Measurements from ENCODE around the gene UGT1A7.
"Not testable (repeated sequence)": the region's sequence is repeated elsewhere in the genome, so short reads cannot be mapped to it uniquely, and the experiment has no call there.

The UGT1A7 gene

DNA sequence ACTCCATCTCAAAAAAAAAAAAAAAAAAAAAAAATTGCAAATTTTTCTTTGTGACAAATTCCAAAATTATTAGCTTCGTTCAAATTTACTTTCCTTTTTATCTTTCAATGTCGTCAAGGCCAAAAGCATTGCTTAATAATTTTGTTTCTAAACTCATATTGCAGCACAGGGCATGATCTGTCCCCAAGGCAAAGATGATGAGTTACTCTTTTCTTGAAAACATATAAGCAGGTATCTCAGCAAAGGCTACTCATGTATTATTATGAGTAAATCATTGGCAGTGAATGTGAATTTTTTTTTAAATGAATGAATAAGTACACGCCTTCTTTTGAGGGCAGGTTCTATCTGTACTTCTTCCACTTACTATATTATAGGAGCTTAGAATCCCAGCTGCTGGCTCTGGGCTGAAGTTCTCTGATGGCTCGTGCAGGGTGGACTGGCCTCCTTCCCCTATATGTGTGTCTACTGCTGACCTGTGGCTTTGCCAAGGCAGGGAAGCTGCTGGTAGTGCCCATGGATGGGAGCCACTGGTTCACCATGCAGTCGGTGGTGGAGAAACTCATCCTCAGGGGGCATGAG lies at the start of gene UGT1A7:
UGT1A7 (plus strand) TSS at position 381 of the 579 bp plus-strand sequence; CDS start at position 418, 37 bp downstream.
- no peak for FAIRE-seq
- no peak for DNase-seq (ENCODE audit: insufficient read length, low spot score)

DNA sequence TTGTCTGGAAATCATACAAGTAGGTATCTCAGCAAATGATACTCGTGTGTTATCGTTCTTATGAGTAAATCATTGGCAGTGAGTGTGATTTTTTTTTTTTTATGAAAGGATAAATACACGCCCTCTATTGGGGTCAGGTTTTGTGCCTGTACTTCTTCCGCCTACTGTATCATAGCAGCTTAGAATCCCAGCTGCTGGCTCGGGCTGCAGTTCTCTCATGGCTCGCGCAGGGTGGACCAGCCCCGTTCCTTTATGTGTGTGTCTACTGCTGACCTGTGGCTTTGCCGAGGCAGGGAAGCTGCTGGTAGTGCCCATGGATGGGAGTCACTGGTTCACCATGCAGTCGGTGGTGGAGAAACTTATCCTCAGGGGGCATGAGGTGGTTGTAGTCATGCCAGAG lies 45.4 kb upstream of the UGT1A7 start, which contains the start of gene UGT1A10:
UGT1A10 (plus strand) TSS at position 143 of the 400 bp plus-strand sequence; CDS start at position 218, 75 bp downstream.
- DNase-seq (ENCODE audit: insufficient read length, low spot score); FAIRE-seq: not testable (repeated sequence)

DNA sequence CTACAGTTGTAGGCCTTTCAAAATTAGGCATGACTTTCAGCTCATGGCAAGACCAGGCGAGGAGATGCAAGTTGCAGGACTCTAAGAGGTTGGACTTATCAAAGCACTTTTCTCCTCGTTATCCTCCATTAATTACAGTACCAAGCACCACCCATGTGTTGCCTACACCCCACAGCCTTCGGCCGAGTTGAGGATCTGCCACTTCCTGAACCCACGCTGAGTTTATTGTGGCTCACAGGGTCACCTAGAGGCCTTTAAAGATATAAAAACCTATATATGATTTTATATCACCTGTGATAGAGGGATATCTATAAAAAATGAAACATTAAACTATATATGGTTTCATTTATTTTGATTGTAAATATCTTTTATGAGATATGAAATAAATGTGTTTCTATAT lies 42.9 kb upstream of the UGT1A7 start:
- FAIRE-seq (no peak), DNase-seq (ENCODE audit: insufficient read length, low spot score) (no peak)

DNA sequence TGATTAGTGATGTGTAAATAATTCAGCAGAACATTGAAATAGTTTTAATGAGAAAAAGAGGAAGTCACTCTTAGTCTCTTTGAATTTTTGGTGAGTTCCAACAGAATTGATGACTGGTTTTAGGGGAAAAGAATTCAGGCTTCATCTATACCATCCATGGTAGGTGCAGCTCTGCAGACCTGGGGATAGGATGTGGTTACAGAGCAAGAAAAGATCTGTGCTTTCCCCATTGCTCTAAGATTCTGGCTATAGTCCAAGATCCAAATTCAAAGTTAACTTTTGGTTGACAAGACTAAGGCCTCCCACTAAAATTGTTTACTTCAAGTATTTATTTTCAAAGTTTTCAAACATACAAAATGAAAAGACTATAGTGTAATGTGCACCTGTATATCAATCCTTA lies 41.8 kb upstream of the UGT1A7 start:
- DNase-seq (ENCODE audit: insufficient read length, low spot score): no peak
- no peak for FAIRE-seq

DNA sequence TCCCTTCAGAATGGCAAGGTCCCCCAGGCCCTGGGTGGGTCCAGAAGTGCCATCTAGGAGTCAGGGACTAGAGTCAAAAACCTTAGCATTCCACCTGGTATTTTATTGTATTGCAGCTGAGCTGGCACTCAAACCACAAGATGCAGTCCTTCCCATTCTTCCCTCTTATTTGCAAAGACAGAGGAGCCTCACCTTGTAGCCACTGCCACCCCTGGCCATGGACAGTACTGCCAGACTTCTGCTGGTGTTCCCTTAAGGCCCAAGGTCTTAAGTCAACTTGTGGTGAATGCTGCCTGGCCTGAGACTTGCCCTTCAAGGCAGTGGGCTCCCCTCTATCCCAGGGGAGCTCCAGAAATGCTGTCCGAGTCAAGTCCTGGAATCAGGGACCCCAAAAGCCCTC lies 38.6 kb upstream of the UGT1A7 start:
- FAIRE-seq: no peak
- no peak for DNase-seq (ENCODE audit: insufficient read length, low spot score)

DNA sequence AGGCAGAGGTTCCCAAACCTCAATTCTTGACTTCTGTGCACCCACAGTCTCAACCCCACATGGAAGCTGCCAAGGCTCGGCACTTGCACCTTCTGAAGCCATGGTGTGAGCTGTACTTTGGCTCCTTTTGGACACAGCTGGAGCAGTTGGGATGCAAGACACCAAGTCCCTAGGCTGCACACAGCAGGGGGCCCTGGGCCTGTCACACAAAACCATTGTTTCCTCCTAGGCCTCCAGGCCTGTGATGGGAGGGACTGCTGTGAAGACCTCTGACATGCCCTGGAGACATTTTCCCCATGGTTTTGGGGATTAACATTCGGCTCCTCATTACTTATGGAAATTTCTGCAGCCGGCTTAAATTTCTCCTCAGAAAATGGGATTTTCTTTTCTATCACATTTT lies 35.7 kb upstream of the UGT1A7 start:
- not testable (repeated sequence) for FAIRE-seq; DNase-seq (ENCODE audit: insufficient read length, low spot score)

DNA sequence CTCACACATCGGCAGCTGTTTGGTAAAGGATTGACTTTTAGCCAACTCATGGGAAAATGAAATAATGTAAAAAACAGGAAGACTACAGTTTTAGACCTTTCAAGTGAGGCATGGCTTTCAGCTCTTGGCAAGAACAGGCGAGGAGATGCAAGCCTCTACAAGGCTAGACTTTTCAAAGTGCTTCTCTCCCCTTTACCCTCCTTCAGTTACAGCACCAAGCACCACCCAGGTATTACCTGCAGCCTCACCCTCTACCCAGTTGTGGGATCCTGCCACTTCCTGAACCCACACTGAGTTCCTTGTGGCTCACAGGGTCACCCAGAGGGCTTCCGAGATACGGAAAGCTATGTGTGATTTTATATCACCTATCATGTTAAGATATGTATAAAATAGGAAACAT lies 30.7 kb upstream of the UGT1A7 start:
- FAIRE-seq (no peak), DNase-seq (ENCODE audit: insufficient read length, low spot score) (no peak)

DNA sequence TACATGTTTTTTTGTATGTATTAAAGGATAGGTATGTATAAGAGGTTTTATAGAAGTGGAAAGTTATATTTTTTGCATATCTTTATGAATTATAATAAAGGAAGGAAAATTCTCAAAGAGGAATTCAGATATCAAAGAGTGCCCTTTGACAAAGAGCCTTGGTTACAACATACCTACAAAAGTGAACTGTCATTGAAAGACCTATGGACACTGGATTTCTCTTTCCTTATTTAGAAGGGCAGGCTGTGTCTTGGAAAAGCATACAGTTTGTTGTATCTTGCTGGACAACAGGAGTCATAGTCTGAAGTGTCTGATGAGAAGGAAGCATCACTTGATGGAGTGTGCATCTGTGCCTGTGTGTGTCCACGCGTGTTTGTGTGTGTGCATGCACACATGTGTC lies 30.3 kb upstream of the UGT1A7 start:
- FAIRE-seq (no peak), DNase-seq (ENCODE audit: insufficient read length, low spot score) (no peak)

DNA sequence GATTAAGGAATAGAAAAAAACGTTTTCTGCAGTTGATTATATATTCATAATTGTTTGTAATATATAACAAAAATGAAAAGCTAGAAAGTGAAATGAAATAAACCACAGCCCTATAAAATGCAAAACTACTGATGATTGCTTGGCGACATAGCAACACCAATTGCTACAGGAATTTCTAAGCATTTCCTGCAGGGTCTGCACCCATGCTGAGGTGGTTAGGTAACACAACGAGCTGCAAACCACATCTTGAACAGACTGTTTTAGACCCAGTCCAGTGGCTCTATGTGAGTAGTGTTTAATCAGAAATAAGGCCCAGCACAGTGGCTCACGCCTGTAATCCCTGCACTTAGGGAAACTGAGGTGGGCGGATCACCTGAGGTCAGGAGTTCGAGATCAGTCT lies 27.2 kb upstream of the UGT1A7 start:
- FAIRE-seq: no peak
- DNase-seq (ENCODE audit: insufficient read length, low spot score): no peak

DNA sequence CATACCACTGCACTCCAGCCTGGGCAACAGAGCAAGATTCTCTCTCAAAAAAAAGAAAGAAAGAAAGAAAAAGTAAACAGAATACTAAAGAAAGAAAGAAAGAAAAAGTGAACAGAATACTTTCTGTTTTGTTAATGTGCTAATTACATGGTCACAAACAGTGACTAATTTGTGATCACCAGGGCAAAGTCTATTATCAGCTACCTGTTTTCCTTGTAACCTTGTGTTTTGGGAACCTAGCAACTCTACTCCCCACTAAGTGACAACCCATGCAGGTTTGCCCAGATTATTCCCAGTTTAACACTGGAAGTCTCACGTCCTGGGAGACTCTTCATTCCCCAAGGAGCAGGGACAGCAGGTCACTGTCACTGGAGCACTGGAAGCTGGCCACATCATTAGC lies 26.7 kb upstream of the UGT1A7 start:
- DNase-seq (ENCODE audit: insufficient read length, low spot score) (no peak), FAIRE-seq (no peak)

DNA sequence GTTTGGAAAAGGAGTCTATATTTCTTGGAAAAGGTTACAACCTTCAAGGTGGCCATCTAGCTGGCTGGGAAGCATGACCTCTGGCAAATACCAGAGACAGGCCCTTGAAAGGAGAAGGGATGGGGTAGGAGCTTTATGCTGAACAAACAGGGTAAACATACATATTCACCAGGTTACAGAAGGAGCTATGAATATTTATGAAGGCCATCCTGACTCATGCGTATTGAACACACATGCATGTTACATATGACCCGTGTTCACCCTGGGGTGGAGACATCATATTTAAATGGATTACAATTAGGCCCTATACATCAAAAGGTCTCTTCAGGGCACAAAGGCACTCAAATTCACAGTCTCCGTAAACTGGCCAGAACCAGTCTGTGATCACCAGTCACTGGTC lies 25.8 kb upstream of the UGT1A7 start:
- peak; percentile 55 for FAIRE-seq
- not testable (repeated sequence) for DNase-seq (ENCODE audit: insufficient read length, low spot score)

DNA sequence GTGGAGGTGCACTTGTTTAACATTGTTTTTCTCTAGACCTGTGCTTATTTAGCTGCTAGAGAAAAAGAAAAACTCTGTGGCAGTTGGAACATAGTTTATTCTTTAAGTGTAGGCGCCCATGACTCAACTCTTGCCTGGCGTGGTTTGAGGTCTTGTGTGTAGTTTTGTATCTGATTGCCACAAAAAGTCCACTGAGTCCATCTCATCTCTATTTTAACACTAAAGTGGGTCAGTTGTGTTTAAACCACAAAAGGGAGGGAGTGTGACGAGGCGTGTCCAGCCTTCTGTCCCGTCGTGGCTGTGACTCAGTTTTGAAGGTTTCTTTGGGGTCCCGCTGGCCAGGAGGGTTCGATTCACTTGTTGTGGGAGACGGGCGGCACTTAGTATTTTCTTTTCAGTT lies 25.3 kb upstream of the UGT1A7 start:
- FAIRE-seq (peak; percentile 28), DNase-seq (ENCODE audit: insufficient read length, low spot score) (no peak)

DNA sequence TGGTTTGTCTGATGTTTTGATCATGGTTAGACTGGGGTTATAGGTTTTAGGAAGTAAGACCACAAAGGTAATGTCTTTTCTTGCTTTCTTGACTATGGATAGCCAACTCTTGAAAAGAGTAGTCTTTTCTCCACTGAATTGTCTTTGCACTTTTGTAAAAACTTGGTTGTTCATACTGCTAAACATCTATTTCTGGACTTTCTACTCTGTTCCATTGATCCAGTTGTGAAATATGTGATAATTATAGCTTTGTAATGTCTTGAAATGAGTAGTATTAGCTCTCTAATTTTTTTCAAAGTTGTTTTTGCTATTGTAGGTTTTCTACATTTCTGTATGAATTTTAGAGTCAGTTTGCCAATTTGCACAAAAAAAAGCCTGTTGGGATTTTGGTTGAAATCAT lies 23.1 kb upstream of the UGT1A7 start:
- FAIRE-seq: no peak
- DNase-seq (ENCODE audit: insufficient read length, low spot score): no peak

DNA sequence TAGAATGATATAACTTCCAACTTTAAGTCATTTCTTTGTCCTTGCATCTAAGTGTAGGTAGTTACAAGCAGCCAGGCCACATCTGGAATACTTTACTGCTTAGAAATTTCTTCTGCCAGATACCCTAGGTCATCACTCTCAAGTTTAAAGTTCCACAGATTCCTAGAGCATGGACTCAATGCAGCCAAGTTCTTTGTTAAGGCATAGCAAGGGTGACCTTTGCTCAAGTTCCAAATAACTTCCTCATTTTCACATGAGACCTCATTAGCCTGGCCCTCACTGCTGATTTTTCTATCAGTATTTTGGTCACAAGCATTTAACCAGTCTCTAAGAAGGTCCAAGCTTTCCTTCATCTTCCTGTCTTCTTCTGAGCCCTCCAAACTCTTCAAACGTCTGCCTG lies 17.8 kb upstream of the UGT1A7 start:
- no peak for FAIRE-seq
- no peak for DNase-seq (ENCODE audit: insufficient read length, low spot score)

DNA sequence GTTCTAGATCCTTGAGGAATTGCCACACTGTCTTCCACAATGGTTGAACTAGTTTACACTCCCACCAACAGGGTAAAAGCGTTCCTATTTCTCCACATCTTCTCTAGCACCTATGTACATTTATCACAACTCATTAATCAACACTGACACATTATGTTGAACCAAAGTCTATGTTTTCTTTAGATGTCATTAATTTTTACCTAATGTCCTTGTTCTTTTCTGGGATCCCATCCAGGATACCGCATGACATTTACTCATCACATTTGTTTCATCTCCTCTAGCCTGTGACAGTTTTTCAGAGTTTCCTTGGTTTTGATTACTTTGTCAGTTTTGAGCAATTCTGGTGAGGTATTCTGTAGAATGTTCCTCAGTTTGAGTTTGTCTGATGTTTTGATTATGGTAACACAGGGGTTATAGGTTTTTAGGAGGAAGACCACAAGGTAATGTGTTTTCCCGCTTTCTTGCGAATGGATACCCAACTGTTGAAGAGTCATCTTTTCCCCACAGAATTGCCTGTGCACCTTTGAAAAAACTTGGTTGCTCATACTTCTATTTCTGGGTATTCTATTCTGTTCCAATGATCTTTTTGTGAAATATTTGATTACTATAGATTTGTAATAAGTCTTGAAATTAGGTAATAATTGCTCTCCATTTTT lies 13.0 kb upstream of the UGT1A7 start:
- no peak for FAIRE-seq
- no peak for DNase-seq (ENCODE audit: insufficient read length, low spot score)

DNA sequence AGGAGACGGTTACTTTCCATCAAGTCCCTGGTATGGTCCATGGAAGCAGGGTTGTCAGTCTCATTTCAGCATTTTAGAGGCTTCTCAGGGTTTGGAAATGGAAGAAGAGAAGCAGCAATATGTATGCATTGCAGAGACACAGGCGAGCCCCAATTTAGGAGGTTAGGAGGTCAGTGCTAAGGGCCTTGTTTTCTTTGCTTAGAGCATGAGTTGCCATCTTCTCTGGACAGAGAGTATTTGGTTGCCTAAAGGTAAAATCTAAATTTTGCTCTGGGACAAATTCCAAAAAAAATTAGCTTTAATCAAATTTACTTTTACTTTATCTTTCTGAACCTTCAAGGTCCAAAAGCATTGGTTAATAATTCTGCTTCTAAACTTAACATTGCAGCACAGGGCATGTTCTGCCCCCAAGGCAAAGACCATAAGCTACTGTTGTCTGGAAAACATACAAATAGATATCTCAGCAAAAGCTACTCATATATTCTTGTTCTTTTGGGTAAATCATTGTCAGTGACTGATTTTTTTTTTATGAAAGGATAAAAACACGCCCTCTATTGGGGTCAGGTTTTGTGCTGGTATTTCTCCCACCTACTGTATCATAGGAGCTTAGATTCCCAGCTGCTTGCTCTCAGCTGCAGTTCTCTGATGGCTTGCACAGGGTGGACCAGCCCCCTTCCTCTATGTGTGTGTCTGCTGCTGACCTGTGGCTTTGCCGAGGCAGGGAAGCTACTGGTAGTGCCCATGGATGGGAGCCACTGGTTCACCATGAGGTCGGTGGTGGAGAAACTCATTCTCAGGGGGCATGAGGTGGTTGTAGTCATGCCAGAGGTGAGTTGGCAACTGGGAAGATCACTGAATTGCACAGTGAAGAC lies 10.2 kb upstream of the UGT1A7 start, which contains the start of gene UGT1A9:
UGT1A9 (plus strand) TSS at position 609 of the 872 bp plus-strand sequence; CDS start at position 646, 37 bp downstream.
- no peak for DNase-seq (ENCODE audit: insufficient read length, low spot score)
- FAIRE-seq: no peak

DNA sequence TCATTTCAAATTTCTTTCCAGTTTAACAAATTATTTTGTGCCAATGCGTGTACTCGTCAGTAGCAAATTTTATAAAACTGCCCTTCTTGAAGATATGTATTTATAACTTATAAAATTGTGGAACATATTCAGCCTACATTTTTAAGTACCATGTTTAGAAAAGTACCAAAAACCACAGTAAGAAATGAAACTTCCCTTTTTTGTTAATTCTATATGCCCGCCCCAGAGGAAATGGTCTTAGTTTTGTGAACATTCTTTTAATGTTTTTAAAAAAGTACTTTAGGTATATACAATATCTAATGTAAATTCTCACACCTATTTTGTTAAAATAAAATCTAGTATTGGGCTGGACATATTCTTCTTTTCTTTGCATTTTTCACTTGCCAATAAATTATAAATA lies 8.8 kb upstream of the UGT1A7 start:
- DNase-seq (ENCODE audit: insufficient read length, low spot score): no peak
- FAIRE-seq: no peak

DNA sequence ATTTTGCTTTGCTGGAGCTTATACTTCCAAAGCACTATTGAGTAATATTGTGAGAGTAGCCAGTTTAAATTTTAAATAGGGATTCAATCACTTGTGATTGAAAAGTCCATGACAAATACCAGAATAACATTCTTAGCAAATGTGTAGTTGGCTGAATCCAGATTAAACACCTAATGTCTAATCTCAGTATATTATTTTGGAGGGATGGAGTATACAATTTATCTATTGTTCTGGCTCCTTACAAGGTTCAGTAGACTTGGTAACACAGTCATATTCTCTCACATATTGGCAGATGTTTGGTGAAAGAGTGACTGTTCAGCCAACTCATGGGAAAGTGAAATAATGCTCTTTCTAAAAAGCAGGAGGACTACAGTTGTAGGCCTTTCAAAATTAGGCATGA lies 7.8 kb upstream of the UGT1A7 start:
- DNase-seq (ENCODE audit: insufficient read length, low spot score): no peak
- FAIRE-seq: no peak

DNA sequence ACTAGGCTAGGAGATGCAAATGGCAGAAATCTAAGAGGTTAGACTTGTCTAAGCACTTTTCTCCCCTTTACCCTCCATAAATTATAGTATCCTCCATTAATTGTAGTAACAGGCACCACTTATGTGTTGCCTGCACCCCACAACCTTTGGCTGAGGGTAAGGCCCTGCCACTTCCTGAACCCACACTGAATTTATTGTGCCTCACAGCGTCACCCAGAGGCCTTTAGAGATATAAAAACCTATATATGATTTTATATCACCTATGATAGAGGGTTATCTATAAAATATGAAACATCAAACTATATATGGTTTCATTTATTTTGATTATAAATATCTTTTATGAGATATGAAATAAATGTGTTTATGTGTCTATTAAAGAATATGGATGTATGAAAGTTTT lies 7.4 kb upstream of the UGT1A7 start:
- no peak for FAIRE-seq
- DNase-seq (ENCODE audit: insufficient read length, low spot score): no peak

DNA sequence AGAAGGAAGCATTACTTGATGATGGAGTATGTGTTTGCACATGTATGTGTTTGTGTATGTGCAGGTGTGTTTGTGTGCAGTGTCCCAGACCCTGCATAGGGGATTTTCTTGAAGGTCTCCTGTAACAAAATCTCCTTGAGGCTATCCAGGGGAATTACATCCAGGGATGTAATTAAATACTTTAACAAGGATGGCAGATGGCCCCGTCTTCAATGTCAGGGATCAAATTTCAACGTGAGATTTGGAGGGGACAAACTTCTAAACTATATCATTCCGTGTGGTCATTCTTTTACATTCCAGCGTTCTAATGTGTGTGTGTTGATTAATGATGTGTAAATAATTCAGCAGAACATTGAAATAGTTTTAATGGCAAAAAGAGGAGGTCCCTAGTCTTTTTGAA lies 6.7 kb upstream of the UGT1A7 start:
- FAIRE-seq: no peak
- DNase-seq (ENCODE audit: insufficient read length, low spot score): no peak

DNA sequence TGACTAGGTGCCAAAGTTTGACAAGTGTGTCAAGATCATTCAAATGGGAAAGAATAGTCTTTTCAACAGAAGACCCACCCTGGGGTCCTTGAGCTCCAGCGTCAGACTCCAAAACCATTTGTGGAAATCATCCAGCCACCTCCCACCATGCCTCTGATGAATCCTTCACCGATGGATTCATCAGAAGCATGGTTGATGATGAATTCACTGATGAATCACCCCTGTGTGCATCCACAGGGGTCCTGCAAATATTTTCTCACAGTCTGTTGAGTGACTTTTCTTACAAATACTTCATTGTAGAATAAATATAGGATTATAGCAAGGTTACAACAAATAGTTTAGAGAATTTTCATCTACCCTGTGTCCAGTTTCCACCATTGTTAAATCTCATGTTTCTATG lies 5.7 kb upstream of the UGT1A7 start:
- no peak for DNase-seq (ENCODE audit: insufficient read length, low spot score)
- no peak for FAIRE-seq

DNA sequence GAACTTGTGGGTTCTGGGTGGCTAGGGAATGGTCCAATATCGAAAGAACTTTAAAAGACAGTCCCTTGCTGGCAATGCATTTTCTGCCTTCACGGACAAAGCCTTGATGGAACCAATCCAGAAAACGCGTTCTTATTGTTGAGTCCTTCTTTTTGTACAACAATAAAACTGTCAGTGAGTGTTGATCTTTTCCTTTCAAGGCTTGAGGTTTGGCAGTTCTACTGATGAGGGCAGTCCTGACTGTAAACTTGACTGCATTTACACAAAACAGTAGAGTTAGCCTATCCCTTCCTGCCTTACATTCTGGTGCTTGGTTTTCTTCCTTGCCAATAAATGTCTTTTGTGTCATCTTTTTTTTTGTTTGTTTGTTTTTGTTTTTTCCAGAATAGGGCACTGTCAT lies 2.5 kb upstream of the UGT1A7 start:
- FAIRE-seq (no peak), DNase-seq (ENCODE audit: insufficient read length, low spot score) (no peak)

All from HTR-8/SVneo (cell line).